Fibroblast of upper back skin (primary cell): ENCODE results near the gene ADGRG2.
"Not testable (repeated sequence)": the region's sequence is repeated elsewhere in the genome, so short reads cannot be mapped to it uniquely, and the experiment has no call there.

ENCODE experiments used
- DNase-seq: peaks from one replicate; pipeline ENCODE4 v3.0.0-alpha.2; 2013

Gene ADGRG2

GRCh38 chrX:18996536-18996935, 125.7 kb downstream of the ADGRG2 start:
- no peak for DNase-seq

GRCh38 chrX:18995221-18995620, 127.0 kb downstream of the ADGRG2 start:
- peak; percentile 77 for DNase-seq

GRCh38 chrX:18994713-18995112, 127.6 kb downstream of the ADGRG2 start:
- DNase-seq, result peak; percentile 88

DNA sequence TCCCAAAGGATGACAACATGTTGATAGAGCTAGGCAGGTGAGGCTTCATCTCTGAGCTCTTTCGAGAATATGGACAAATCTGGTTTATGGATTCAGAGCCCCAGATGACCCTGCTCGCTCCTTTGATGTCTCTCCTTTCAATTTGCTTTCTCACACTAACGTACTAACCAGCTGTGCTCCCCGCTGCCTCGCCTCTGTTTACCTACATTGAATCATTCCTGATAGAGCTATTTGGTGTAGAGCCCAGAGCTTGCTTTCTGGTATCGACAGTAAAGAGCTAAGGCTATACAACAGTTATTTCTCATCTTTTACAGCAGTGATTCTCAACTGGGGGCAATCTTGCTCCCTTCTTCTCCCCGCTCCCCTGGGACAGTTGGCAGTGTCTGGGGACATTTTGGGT, 129.4 kb downstream of the ADGRG2 start:
- DNase-seq, result no peak

DNA sequence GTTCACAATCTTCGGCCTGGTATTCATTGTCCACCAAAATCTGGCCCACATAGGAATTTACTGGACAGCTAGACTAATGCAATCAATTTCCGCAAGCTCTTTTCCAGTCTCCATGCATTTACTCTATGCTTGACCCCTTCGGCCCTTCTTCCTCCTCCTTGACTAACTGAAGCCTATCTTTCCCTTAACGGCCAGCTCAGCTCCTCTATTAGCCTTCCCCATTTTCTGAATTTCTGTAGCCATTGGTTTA, 137.2 kb downstream of the ADGRG2 start:
- no peak for DNase-seq

DNA sequence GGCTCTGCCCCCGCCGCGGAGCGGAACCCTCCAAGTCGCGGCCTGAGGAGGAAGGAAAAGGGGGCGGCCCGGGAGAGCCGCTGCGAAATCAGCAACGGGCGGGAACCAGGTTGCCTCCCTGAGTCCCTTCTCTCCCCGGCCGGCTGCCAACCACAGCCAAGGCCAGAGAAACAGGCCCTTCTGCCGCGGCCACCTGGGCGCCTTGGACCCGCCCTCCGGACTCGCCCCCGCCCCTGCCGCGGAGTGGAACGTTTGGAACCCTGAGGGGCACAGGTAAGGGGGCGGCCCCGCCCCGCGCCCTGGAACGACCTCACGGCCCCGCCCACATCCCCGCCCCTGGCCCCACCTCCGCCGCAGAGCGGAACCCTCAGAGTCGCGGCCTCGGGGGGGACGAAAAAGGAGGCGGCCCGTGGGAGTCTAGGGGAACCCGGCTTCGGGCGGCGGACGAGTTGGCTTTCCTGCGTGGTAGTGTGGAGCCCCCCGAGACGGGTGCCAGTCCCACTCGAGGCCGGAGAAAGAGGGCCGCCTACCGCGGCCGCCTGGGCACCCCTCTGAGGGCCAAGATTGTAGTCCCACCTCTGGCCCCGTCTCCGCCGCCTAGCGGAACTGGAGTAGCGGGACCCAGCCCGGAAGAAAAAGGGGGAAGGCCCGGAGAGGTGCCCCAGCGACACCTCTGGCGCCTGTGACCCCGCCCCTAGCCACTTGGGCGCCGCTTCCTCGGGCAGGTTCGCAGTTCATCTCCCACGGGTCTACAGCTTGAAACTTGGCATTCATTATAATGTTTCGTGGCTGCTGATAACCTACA, 137.7 kb downstream of the ADGRG2 start:
- peak; percentile 70 for DNase-seq

DNA sequence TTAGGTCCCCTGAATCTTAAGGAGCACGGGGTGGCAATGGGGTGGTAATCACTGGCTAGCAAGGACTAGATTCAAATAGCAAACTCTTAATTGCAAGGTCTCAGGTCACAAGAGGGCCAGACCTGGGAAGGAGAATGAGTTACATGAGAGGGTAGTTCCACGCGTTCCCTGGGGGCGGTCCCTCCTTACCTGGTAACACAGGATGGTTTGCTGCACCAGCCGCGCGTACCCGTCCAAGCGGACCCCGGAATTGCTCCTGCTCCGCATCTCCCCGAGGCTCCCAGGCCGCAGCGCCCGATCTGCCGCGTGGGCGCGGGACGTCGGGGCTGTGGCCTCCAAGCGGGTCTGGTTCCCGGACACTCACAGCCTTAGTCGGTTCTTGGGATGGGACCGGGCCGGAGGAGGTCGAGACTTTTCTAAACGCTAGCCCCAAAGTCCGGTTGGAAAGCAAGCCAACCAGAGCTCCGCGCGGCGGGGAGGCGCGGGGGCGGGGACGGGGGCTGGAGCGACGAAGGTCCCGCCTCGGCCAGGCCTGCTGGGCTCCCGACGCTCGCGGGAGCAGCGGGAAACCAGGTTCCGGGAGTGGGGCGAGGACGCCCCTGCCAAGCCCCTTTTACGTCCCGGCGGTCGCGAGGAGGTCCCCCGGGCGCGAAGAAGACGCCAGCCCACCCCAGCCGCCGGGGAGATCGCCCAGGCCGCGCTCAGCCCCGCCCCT, 138.4 kb downstream of the ADGRG2 start, which contains the start of gene PHKA2:
TSS of gene PHKA2 (minus strand) at position 449 of the 715 bp plus-strand sequence. CDS start at position 267, 182 bp downstream.
- DNase-seq, result peak; percentile 34

- no peak for DNase-seq
These were observed 141.0 kb downstream of the ADGRG2 start for GRCh38 chrX:18981124-18981807.

DNA sequence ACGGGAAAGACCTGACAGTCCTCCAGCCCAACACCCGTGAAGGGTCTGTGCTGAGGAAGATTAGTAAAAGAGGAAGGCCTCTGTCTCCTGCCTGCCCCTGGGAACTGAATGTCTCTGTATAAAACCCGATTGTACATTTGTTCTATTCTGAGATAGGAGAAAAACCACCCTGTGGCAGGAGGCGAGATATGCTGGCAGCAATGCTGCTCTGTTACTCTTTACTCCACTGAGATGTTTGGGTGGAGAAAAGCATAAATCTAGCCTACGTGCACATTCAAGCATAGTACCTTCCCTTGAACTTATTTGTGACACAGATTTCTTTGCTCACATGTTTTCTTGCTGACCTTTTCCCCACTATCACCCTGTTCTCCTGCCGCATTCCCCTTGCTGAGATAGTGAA, 142.0 kb downstream of the ADGRG2 start:
- not testable (repeated sequence) for DNase-seq

- no peak for DNase-seq
These were observed 147.3 kb downstream of the ADGRG2 start for GRCh38 chrX:18974993-18975392.

DNA sequence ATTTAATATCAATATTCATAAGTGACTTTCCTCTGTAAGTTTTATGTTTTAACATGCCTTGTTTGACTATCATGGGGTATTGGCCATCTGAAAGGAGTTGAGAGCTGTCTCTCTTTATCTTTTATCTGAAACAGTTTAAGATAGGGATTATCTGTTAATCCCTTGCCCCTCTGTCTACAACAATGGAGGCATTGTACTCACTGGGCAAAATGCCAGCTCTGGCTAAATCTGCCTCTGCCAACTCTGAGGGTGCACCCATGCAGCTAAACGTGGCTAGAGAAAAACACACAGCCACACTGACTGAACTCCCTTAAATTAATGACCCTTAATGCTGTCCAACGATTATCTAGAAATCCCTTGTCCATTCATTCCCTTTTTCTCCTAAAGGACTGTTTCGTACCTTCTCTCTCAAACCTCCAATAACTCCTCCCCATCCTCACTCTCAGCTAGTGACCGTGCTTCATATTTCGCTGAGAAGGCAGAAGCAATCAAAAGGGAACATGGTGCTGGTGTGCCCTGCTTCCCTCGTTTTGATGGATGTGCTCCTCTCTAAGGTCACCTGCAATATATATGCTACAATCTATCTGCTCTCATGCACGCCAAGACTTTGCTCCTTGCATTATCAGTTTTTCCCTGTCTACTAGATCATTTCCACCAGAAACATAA, 148.6 kb downstream of the ADGRG2 start:
- no peak for DNase-seq

GRCh38 chrX:18971506-18971905, 150.8 kb downstream of the ADGRG2 start:
- no peak for DNase-seq

DNA sequence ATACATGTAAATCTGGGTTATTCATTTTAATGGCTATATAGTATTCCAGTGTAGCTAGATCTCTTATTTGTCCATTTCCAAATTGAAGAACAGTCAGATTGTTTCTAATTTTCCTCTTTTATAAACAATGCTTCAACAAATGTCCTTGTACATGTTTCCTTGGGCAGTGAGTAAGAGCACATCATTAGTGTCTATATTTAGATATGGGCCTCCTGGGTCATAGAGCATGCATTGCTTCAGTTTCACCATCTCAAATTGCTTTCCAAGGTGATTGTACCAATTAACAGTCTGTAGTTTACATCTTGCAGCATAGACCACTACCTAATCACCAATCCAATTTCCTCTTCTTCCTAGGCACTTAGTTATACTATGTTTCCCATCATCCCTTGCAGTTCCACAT, 151.8 kb downstream of the ADGRG2 start:
- DNase-seq, result no peak

GRCh38 chrX:18966624-18967023, 155.6 kb downstream of the ADGRG2 start:
- DNase-seq, result no peak

- peak; percentile 29 for DNase-seq
These were observed 157.4 kb downstream of the ADGRG2 start for GRCh38 chrX:18964901-18965300.

GRCh38 chrX:18964026-18964425, 158.2 kb downstream of the ADGRG2 start:
- no peak for DNase-seq

DNA sequence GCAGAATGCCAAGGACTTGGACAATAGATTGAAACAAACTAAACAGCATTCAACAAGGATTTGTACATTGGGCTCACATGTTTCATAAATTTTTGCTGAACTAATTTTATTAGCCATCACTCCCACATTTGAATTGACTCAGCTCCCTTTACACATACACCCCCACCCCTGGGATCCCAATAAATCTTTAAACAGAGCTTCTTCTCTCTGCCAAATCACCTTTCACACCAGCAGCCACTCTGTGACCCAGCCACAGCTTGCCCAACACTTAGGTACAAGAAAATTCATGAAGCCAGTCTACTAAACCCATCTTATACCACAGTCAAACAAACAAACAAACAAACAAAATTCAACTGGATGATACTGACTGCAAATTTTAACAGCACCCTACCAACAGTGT, 159.9 kb downstream of the ADGRG2 start:
- no peak for DNase-seq

- DNase-seq, result no peak
These were observed 160.6 kb downstream of the ADGRG2 start for GRCh38 chrX:18961686-18962085.

DNA sequence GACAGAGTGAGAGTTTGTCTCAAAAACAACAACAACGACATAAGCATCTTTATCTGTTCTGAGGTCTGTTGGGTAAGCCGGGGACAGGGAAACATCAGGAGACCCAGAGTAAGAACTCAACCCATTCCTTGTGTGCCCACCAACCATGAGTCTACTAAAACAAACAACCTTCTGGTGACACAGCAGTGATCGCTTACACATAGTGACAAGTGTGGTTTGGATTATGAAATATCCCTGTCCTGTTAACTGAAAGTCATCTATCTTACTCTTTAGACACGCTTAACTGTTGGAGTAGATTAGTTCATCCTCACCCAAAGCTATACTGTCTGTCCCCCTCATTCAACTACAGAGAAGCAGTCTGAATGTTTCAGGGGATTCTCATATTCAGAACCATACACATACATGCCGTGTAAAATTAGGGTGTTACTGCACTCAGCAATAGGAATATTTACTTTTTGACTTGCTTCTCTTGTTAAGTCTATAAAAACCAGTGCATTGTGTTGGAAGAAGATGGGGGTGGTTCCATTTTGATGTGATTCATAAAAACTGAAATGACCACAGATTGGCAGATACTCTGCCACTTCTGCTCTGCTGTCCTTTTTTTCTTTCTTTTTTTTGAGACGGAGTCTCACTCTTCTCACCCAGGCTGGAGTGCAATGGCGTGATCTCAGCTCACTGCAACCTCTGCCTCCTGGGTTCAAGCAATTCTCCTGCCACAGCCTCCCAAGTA, 165.8 kb downstream of the ADGRG2 start:
- no peak for DNase-seq

DNA sequence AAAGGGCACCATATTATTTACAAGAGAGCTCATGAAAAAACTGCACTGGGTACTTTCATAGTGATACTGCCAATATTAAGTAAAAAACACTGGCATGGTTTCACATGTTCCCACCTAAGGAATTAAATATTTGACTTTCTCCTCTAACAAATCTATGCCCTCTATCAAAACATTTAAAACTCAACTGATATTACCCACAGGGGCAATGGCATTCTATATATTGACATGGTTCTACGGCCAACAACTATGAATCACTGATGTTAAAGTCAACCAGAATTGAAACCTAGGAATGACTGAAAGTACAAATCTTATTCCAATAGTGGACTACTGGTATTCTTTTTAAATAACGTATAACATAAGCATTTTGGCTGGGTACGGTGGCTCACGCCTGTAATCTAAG, 166.6 kb downstream of the ADGRG2 start:
- no peak for DNase-seq

DNA sequence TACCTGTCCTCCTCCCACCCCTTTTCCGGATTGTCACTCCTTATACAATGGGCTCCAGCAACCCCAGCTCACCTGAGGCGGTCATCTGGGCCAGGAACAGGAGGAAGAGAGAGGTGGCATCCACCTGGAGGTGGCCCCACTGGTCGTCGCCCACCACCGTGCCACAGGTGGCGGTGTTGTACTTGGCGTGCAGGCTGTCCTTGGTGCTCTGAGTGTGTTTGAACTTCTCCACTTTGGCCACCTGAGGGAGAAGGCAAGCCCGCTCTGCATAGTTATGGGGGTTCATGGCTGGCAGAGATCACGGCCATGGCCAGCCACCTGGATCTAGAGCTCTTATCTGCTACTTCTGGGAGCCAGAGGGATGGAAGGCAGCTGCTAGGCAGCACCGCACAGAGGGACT, 171.2 kb downstream of the ADGRG2 start:
- no peak for DNase-seq

- no peak for DNase-seq
These were observed 172.3 kb downstream of the ADGRG2 start for GRCh38 chrX:18949944-18950301.
